Keratinocyte (primary cell): ENCODE results near the gene ADAMTS17. TPM values are rescaled to one million over a fixed set of nuclear protein-coding genes. Genes with fewer than 3 reads are reported as not detected.

Source experiments
- DNase-seq: peaks from one replicate; pipeline ENCODE4 v3.0.0-alpha.2; 2011; ENCODE audit warnings: low read depth, missing footprints, low spot score
- FAIRE-seq: peaks from 2 replicates; lab custom pipeline; 2011; peaks lifted over from hg19 to GRCh38; lab: Jason Lieb, UNC
- H2AFZ ChIP-seq: 2 replicates; pipeline ENCODE4 v1.6.0; 2012; ENCODE audit warnings: low read length, control low read depth, inconsistent platforms; ENCODE audit not compliant: control insufficient read depth
- H3K27ac ChIP-seq: 2 replicates; pipeline ENCODE4 v1.5.1; 2011; ENCODE audit warnings: low read length; ENCODE audit not compliant: control insufficient read depth, insufficient read depth
- H3K27me3 ChIP-seq: 3 replicates; pipeline ENCODE4 v1.6.0; 2011; ENCODE audit warnings: low read length; ENCODE audit not compliant: control insufficient read depth, insufficient read depth; ENCODE audit errors: extremely low read depth
- H3K36me3 ChIP-seq, 2 experiments: 2 replicates in 1 of 2; 3 replicates in 1 of 2; pipeline ENCODE4 v1.5.1; 2011; ENCODE audit warnings: low read length in 2 of 2, mild to moderate bottlenecking in 1 of 2; ENCODE audit not compliant: control insufficient read depth in 2 of 2, insufficient read depth in 2 of 2; ENCODE audit errors: extremely low read depth in 1 of 2
- H3K4me1 ChIP-seq: 3 replicates; pipeline ENCODE4 v1.5.1; 2011; ENCODE audit warnings: low read length; ENCODE audit not compliant: control insufficient read depth, insufficient read depth; ENCODE audit errors: extremely low read depth
- H3K4me2 ChIP-seq: 3 replicates; pipeline ENCODE4 v1.6.0; 2011; ENCODE audit warnings: low read depth, low read length; ENCODE audit not compliant: control insufficient read depth, insufficient read depth; ENCODE audit errors: extremely low read depth
- H3K4me3 ChIP-seq, 3 experiments: fragments of 200-600 bp in 1 of 3; sonication (generic) in 1 of 3; 2 replicates in 2 of 3; 3 replicates in 1 of 3; pipeline ENCODE4 v1.5.1; 2011 to 2016; ENCODE audit warnings: low read length in 3 of 3, mild to moderate bottlenecking in 3 of 3, control low read depth in 2 of 3, inconsistent platforms in 1 of 3, low read depth in 1 of 3, mixed read lengths in 1 of 3, mixed run types in 1 of 3, moderate library complexity in 1 of 3; ENCODE audit not compliant: control insufficient read depth in 2 of 3, insufficient read depth in 2 of 3; ENCODE audit errors: extremely low read depth in 1 of 3
- H3K79me2 ChIP-seq: 2 replicates; pipeline ENCODE4 v1.6.0; 2012; ENCODE audit warnings: low read length; ENCODE audit not compliant: control insufficient read depth, insufficient read depth
- H3K9ac ChIP-seq: 3 replicates; pipeline ENCODE4 v1.6.0; 2011; ENCODE audit warnings: low read length; ENCODE audit not compliant: control insufficient read depth, insufficient read depth; ENCODE audit errors: extremely low read depth
- H3K9me1 ChIP-seq: 3 replicates; pipeline ENCODE4 v1.6.0; 2011; ENCODE audit warnings: low read length; ENCODE audit not compliant: control insufficient read depth, insufficient read depth; ENCODE audit errors: extremely low read depth
- H3K9me3 ChIP-seq: 2 replicates; pipeline ENCODE4 v1.5.1; 2012; ENCODE audit warnings: low read depth, low read length; ENCODE audit not compliant: control insufficient read depth
- H4K20me1 ChIP-seq: 3 replicates; pipeline ENCODE4 v1.6.0; 2011; ENCODE audit warnings: low read length; ENCODE audit not compliant: control insufficient read depth, insufficient read depth; ENCODE audit errors: extremely low read depth
- CTCF ChIP-seq, 3 experiments: IDR thresholded peaks in 1 of 3; conservative IDR thresholded peaks in 1 of 3; optimal IDR thresholded peaks in 1 of 3; 2 replicates in 2 of 3; 3 replicates in 1 of 3; pipeline versions ENCODE3 to v1.5.1; 2011; ENCODE audit warnings: low read length in 3 of 3, mild to moderate bottlenecking in 3 of 3, moderate library complexity in 2 of 3, control low read depth in 1 of 3, inconsistent platforms in 1 of 3; ENCODE audit not compliant: insufficient read depth in 2 of 3; ENCODE audit errors: extremely low read depth in 1 of 3
- EZH2 ChIP-seq: IDR thresholded peaks from one replicate; pipeline ENCODE4 v1.6.1; 2012; ENCODE audit warnings: inconsistent platforms, mild to moderate bottlenecking, low read length, moderate library complexity
- dilution Hi-C: fragments of 300-500 bp; cut with MboI; formaldehyde crosslinking; loops from one replicate; pipeline ENCODE4 v1.7.0; 2020; ENCODE audit warnings: low sequenced_read_pairs; ENCODE audit not compliant: extremely low pct_ligation_motif_present
- polyA plus RNA-seq, 5 experiments: library from polyadenylated mRNA; depleted of rRNA in 3 of 5; stranded (reverse) in 3 of 5; stranded (forward) in 1 of 5; unstranded in 1 of 5; fragments of >200 nt; gene quantifications; 1 replicate in 1 of 5; 2 replicates in 3 of 5; 3 replicates in 1 of 5; pipeline versions ENCODE4 v1.2.1 to v1.2.3, GENCODE V29; 2011 to 2012; ENCODE audit warnings: missing spikeins in 2 of 5, low read depth in 1 of 5, low replicate concordance in 1 of 5

Gene ADAMTS17
- polyA plus RNA-seq, 1 donor (not counting 4 experiments of a cell fraction or from before 2014, with no cell fraction given) = 0.18 TPM

- H3K9ac ChIP-seq = no peak overlapping the region
- no peak overlapping the region for H2AFZ ChIP-seq
- H3K9me1 ChIP-seq = no peaks in the 10 kb centered on the region
- no peaks in the 10 kb centered on the region for H3K79me2 ChIP-seq
- no peak for DNase-seq
- H4K20me1 ChIP-seq = no peaks in the 10 kb centered on the region
- H3K36me3 ChIP-seq = no peaks in the 10 kb centered on the region
- no peak overlapping the region for H3K27ac ChIP-seq
- H3K4me2 ChIP-seq = no peak overlapping the region
- H3K9me3 ChIP-seq = no peaks in the 10 kb centered on the region
- H3K4me1 ChIP-seq = peaks cover 5% of the 10 kb centered on the region
- H3K4me3 ChIP-seq = no peak overlapping the region
- TF ChIP-seq EZH2 (no peak), CTCF (optimal IDR thresholded peaks at IDR 0.05 in 1 of 3, IDR thresholded peaks at IDR 0.05 in 1 of 3, conservative IDR thresholded peaks at IDR 0.05 in 1 of 3; ENCODE audit: extremely low read depth in 1 of 3, insufficient read depth in 2 of 3, low read length in 3 of 3) (no peak)
- FAIRE-seq = no peak
- dilution Hi-C loops = no loop called here
- peaks cover 9% of the 10 kb centered on the region for H3K27me3 ChIP-seq
Observed at GRCh38 chr15:99954361-99955180, 387.2 kb downstream of the ADAMTS17 start.

- DNase-seq (no peak), FAIRE-seq (no peak)
- Histone ChIP-seq H3K79me2 (no peaks in the 10 kb centered on the region), H3K9ac (no peak overlapping the region), H3K4me2 (no peak overlapping the region), H3K4me1 (peaks cover 5% of the 10 kb centered on the region), H3K4me3 (no peak overlapping the region), H2AFZ (no peak overlapping the region), H4K20me1 (no peaks in the 10 kb centered on the region), H3K27me3 (peaks cover 9% of the 10 kb centered on the region), H3K9me1 (no peaks in the 10 kb centered on the region), H3K27ac (no peak overlapping the region), H3K36me3 (no peaks in the 10 kb centered on the region), H3K9me3 (no peaks in the 10 kb centered on the region)
- TF ChIP-seq CTCF (optimal IDR thresholded peaks at IDR 0.05 in 1 of 3, IDR thresholded peaks at IDR 0.05 in 1 of 3, conservative IDR thresholded peaks at IDR 0.05 in 1 of 3; ENCODE audit: extremely low read depth in 1 of 3, insufficient read depth in 2 of 3, low read length in 3 of 3) (no peak), EZH2 (no peak)
- dilution Hi-C loops = no loop called here
Observed at GRCh38 chr15:99953886-99954285, 387.9 kb downstream of the ADAMTS17 start.
